ENCODE data around the gene SPATA13. TPM values are rescaled to one million over a fixed set of nuclear protein-coding genes. Genes with fewer than 3 reads are reported as not detected.

The SPATA13 gene
- polyA plus RNA-seq, 1 experiment, result 12.0 TPM

DNA sequence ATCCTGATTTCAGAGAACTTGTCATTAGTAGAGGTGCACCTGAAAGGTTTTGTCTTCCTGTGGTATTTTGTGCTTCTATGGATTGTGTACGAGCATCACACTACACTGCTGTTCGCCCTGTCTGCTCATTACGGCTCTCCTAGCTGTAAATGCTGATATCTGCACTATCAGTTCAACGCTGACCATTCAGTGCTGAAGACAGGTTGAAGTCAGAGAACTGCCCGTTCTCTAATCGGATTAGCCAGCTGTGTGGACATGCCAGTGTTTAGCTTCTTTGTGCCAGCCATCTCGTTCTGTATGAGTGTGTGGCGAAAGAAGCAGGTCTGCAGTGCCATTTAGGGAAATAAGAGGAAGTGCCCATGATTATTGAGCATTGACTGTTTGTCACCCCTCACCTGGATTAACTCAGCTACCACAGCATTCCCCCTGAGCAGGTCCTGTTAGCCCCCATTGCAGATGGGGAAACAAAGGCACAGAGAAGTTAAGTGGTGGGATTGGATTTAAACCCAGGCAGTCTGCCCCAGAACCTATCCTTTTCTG is 127.3 kb downstream of the SPATA13 start:
- TF ChIP-seq, protein P1, sequence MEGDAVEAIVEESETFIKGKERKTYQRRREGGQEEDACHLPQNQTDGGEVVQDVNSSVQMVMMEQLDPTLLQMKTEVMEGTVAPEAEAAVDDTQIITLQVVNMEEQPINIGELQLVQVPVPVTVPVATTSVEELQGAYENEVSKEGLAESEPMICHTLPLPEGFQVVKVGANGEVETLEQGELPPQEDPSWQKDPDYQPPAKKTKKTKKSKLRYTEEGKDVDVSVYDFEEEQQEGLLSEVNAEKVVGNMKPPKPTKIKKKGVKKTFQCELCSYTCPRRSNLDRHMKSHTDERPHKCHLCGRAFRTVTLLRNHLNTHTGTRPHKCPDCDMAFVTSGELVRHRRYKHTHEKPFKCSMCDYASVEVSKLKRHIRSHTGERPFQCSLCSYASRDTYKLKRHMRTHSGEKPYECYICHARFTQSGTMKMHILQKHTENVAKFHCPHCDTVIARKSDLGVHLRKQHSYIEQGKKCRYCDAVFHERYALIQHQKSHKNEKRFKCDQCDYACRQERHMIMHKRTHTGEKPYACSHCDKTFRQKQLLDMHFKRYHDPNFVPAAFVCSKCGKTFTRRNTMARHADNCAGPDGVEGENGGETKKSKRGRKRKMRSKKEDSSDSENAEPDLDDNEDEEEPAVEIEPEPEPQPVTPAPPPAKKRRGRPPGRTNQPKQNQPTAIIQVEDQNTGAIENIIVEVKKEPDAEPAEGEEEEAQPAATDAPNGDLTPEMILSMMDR (IDR thresholded peaks at IDR 0.05; ENCODE audit: low read depth, low read length), result no peak
- ChIA-PET POLR2A (no interaction called here), CTCF (no interaction called here)
- DNase-seq (ENCODE audit: low read depth, low spot score), result no peak
- no peak overlapping the region for H3K27ac ChIP-seq (ENCODE audit: low read depth, low read length)
- no peaks in the 10 kb centered on the region for H3K9me3 ChIP-seq (ENCODE audit: control insufficient read depth, insufficient read depth, low read length)
- H3K27me3 ChIP-seq (ENCODE audit: control insufficient read depth, insufficient read depth, low read length), result no peaks in the 10 kb centered on the region
- no peak overlapping the region for H3K4me3 ChIP-seq (ENCODE audit: low read depth, low read length)

DNA sequence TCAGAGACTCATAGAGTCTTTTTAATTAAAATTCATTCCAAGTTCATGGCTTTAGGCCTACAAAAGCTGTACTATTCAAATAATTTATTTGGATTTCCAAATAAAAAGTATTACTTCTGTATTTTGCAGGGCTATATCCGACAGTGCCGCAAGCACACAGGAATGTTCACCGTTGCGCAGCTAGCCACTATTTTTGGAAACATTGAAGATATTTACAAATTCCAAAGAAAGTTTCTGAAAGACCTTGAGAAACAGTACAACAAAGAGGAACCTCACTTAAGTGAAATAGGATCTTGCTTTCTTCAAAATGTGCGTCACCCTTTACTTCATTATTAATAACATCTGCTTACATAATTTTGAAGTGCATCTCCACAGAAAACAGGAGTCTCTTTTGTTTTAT is 128.3 kb downstream of the SPATA13 start:
- ChIA-PET CTCF (interaction anchor here (0.7 kb wide), 1 partner anchor 60 kb away, joined by 3 read pairs; no protein-coding TSS in a partner anchor), POLR2A (no interaction called here)
- no peak for DNase-seq (ENCODE audit: low read depth, low spot score)
- no peaks in the 10 kb centered on the region for H3K27me3 ChIP-seq (ENCODE audit: control insufficient read depth, insufficient read depth, low read length)
- no peak overlapping the region for H3K27ac ChIP-seq (ENCODE audit: low read depth, low read length)
- no peaks in the 10 kb centered on the region for H3K9me3 ChIP-seq (ENCODE audit: control insufficient read depth, insufficient read depth, low read length)
- no peak overlapping the region for H3K4me3 ChIP-seq (ENCODE audit: low read depth, low read length)
- TF ChIP-seq, protein P1 (IDR thresholded peaks at IDR 0.05; ENCODE audit: low read depth, low read length), result no peak

DNA sequence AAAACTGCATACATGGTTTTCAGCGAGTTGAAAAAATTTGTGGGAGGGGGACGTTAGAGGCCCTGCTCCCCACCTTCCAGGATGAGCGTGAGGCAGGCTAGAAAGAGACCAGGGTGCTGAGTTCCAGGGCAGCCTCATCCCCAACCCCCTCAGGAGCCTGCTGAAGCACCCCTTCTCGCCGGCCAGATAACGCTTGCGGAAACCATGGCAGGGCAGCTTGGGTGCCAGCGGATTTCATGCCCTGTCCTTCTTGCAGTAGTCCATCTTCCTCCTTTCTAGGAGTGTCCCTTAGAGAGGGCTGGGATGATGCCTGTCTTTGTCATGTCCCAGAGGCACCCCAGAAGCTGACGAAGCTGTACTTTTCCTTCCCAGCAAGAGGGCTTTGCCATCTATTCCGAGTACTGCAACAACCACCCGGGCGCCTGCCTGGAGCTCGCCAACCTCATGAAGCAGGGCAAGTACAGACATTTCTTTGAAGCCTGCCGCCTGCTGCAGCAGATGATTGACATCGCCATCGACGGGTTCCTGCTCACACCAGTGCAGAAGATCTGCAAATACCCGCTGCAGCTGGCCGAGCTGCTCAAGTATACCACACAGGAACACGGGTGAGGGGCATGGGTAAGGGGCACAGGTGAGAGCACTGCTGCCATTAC is 129.9 kb downstream of the SPATA13 start:
- no peak overlapping the region for H3K4me3 ChIP-seq (ENCODE audit: low read depth, low read length)
- H3K9me3 ChIP-seq (ENCODE audit: control insufficient read depth, insufficient read depth, low read length), result no peaks in the 10 kb centered on the region
- H3K27me3 ChIP-seq (ENCODE audit: control insufficient read depth, insufficient read depth, low read length), result no peaks in the 10 kb centered on the region
- no peak for DNase-seq (ENCODE audit: low read depth, low spot score)
- ChIA-PET POLR2A (no interaction called here), CTCF (interaction anchor here (1.3 kb wide), 1 partner anchor 14 kb away, joined by 3 read pairs; no protein-coding TSS in a partner anchor)
- TF ChIP-seq, protein P1 (IDR thresholded peaks at IDR 0.05; ENCODE audit: low read depth, low read length), result no peak
- no peak overlapping the region for H3K27ac ChIP-seq (ENCODE audit: low read depth, low read length)

DNA sequence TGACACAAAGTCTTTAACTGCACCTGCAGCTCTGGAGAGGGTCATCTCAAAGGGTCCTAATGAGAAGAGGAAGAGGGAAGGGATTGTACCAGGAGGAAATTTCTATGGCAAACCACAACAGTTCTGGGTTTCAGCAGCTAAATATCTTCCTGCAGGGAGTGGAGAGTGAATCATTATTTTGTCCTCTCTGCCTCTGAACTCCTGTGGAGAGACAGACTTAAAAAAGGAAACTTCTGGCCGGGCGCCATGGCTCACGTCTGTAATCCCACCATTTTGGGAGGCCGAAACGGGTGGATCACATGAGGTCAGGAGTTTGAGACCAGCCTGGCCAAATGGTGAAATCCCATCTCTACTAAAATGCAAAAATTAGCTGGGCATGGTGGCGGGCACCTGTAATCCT is 132.0 kb downstream of the SPATA13 start:
- no peak for DNase-seq (ENCODE audit: low read depth, low spot score)
- H3K4me3 ChIP-seq (ENCODE audit: low read depth, low read length), result no peak overlapping the region
- ChIA-PET POLR2A (no interaction called here), CTCF (no interaction called here)
- no peaks in the 10 kb centered on the region for H3K27me3 ChIP-seq (ENCODE audit: control insufficient read depth, insufficient read depth, low read length)
- H3K27ac ChIP-seq (ENCODE audit: low read depth, low read length), result no peak overlapping the region
- TF ChIP-seq, protein P1 (IDR thresholded peaks at IDR 0.05; ENCODE audit: low read depth, low read length), result no peak
- H3K9me3 ChIP-seq (ENCODE audit: control insufficient read depth, insufficient read depth, low read length), result no peaks in the 10 kb centered on the region

DNA sequence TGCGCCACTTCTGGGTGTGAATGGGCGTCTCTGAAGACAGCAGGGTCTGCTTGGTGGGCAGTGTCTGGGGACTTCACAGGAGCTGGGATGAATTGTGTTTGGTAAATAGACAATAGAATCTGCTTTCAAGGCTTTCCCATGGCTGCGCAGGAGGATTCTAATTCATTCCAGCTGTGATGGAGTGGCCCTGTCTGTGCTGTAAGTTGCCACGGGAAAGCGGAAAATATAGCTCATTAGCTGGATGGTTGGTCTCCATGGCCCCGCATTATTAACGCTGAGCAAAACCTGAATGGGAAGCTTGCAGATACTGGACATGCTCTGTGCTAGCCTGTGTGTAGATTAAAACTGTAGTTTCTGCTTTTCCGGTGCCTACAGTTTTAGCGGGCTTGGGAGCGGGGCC is 133.2 kb downstream of the SPATA13 start:
- CTCF ChIA-PET, result interaction anchor here (1.0 kb wide), 1 partner anchor 65 kb away, joined by 3 read pairs; no protein-coding TSS in a partner anchor
- Histone ChIP-seq H3K27ac (ENCODE audit: low read depth, low read length) (no peak overlapping the region), H3K27me3 (ENCODE audit: control insufficient read depth, insufficient read depth, low read length) (no peaks in the 10 kb centered on the region), H3K4me3 (ENCODE audit: low read depth, low read length) (no peak overlapping the region), H3K9me3 (ENCODE audit: control insufficient read depth, insufficient read depth, low read length) (no peaks in the 10 kb centered on the region)
- POLR2A ChIA-PET, result no interaction called here
- TF ChIP-seq, protein P1 (IDR thresholded peaks at IDR 0.05; ENCODE audit: low read depth, low read length), result no peak
- no peak for DNase-seq (ENCODE audit: low read depth, low spot score)

Data from AG04450 (cell line).